Measurements from ENCODE around the gene DYNLRB1. TPM values are rescaled to one million over a fixed set of nuclear protein-coding genes. Genes with fewer than 3 reads are reported as not detected.
A peak's percentile ranks its signal among the peaks of the same experiment; 100 is the strongest.
"Not testable (repeated sequence)": the region's sequence is repeated elsewhere in the genome, so short reads cannot be mapped to it uniquely, and the experiment has no call there.

Gene DYNLRB1
- total RNA-seq, 1 experiment from 2014 or later = 177 TPM

- Histone ChIP-seq H3K9me2 (replicated peaks; ENCODE audit: low read length) (no peaks in the 10 kb centered on the region), H3K4me1 (ENCODE audit: insufficient read depth, low read length) (peaks cover 16% of the 10 kb centered on the region), H3K9me3 (ENCODE audit: low read length) (no peaks in the 10 kb centered on the region), H4K20me1 (ENCODE audit: low read length) (0 out of 2 replicates have a peak, but pooled peaks cover 6% of the 10 kb centered on the region), H3K36me3 (ENCODE audit: low read depth, low read length) (peaks cover 5% of the 10 kb centered on the region; the same call in 1 of the 2 replicates), H3F3A (ENCODE audit: low read length, unreplicated experiment) (no peaks in the 10 kb centered on the region), H3K4me3 (ENCODE audit: low read length) (peak overlapping the region; percentile 84), H3K27ac (ENCODE audit: low read length) (peak overlapping the region; percentile 73), H2AFZ (ENCODE audit: low read length) (peak overlapping the region; percentile 83), H3K27me3 (ENCODE audit: low read length) (no peaks in the 10 kb centered on the region), H3K79me2 (ENCODE audit: low read length) (peaks cover 41% of the 10 kb centered on the region), H3K4me2 (ENCODE audit: low read length) (peak overlapping the region; percentile 94), H3K9ac (ENCODE audit: low read length) (peak overlapping the region; percentile 91)
- ChIA-PET POLR2A (ENCODE audit: unreplicated experiment) (interaction anchor here (0.5 to 2.5 kb wide), 6 partner anchors 10 to 188 kb away, joined by 3 to 26 read pairs (median 5); partner anchors contain the start of genes ITCH and TP53INP2), CTCF (interaction anchor here (0.5 to 2.4 kb wide), 3 partner anchors 101 to 203 kb away, joined by 3 to 12 read pairs (median 4); no protein-coding TSS in a partner anchor)
- no peak for TF ChIP-seq CTCF (conservative IDR thresholded peaks at IDR 0.05; ENCODE audit: low read depth, low read length)
- no peak for TF ChIP-seq EZH2phosphoT487 (IDR thresholded peaks at IDR 0.05; ENCODE audit: borderline replicate concordance, low read length)
- TF ChIP-seq EZH2 (IDR thresholded peaks at IDR 0.05; ENCODE audit: low read length, unreplicated experiment) = no peak
- intact Hi-C loops (cut with micrococcal nuclease) = loop anchor here (1.0 to 2.0 kb wide), 2 partner anchors 11 to 213 kb away; partner anchors contain the start of gene AHCY
- ATAC-seq = peak; percentile 80
- peak; percentile 78 for DNase-seq
- BruUV-seq (replicated peaks) = TSS peak; percentile 84
Measured at GRCh38 chr20:34515484-34516246, 557 bp upstream of the DYNLRB1 start.

GRCh38 chr20:34517114-34517505 lies 888 bp downstream of the DYNLRB1 start:
- H2AFZ ChIP-seq (ENCODE audit: low read length) = peak overlapping the region; percentile 83; the same call in 1 of the 2 replicates
- ChIA-PET POLR2A (ENCODE audit: unreplicated experiment) (interaction anchor here (2.5 kb wide), 1 partner anchor 8 kb away, joined by 26 read pairs; no protein-coding TSS in a partner anchor), CTCF (no interaction called here)
- H3K36me3 ChIP-seq (ENCODE audit: low read depth, low read length) = peaks cover 3% of the 10 kb centered on the region; the same call in 1 of the 2 replicates
- no peaks in the 10 kb centered on the region for H3K9me3 ChIP-seq (ENCODE audit: low read length)
- H3K27ac ChIP-seq (ENCODE audit: low read length) = no peak overlapping the region; the same call in 1 of the 2 replicates
- peak overlapping the region; percentile 84 for H3K4me3 ChIP-seq (ENCODE audit: low read length)
- TF ChIP-seq EZH2 (IDR thresholded peaks at IDR 0.05; ENCODE audit: low read length, unreplicated experiment) = no peak
- TF ChIP-seq CTCF (conservative IDR thresholded peaks at IDR 0.05; ENCODE audit: low read depth, low read length) = no peak
- TF ChIP-seq EZH2phosphoT487 (IDR thresholded peaks at IDR 0.05; ENCODE audit: borderline replicate concordance, low read length) = no peak
- H3K27me3 ChIP-seq (ENCODE audit: low read length) = no peaks in the 10 kb centered on the region
- intact Hi-C loops (cut with micrococcal nuclease) = loop anchor here (2.0 kb wide), 1 partner anchor 214 kb away; the partner anchor contains the start of gene AHCY
- H3K9me2 ChIP-seq (replicated peaks; ENCODE audit: low read length) = no peaks in the 10 kb centered on the region
- DNase-seq (peak; percentile 4), ATAC-seq (no peak)
- H3K4me1 ChIP-seq (ENCODE audit: insufficient read depth, low read length) = peaks cover 16% of the 10 kb centered on the region
- peak overlapping the region; percentile 94 for H3K4me2 ChIP-seq (ENCODE audit: low read length)
- no peaks in the 10 kb centered on the region for H3F3A ChIP-seq (ENCODE audit: low read length, unreplicated experiment)
- peak overlapping the region; percentile 91 for H3K9ac ChIP-seq (ENCODE audit: low read length)
- BruUV-seq (replicated peaks) = no TSS peak
- H3K79me2 ChIP-seq (ENCODE audit: low read length) = peaks cover 55% of the 10 kb centered on the region
- H4K20me1 ChIP-seq (ENCODE audit: low read length) = 0 out of 2 replicates have a peak, but pooled peaks cover 6% of the 10 kb centered on the region

- CTCF ChIA-PET; H3K4me3 ChIP-seq (ENCODE audit: low read length); BruUV-seq (replicated peaks); ATAC-seq; H3F3A ChIP-seq (ENCODE audit: low read length, unreplicated experiment); H3K9me3 ChIP-seq (ENCODE audit: low read length); H2AFZ ChIP-seq (ENCODE audit: low read length); H3K36me3 ChIP-seq (ENCODE audit: low read depth, low read length); H3K9ac ChIP-seq (ENCODE audit: low read length); DNase-seq; H3K27ac ChIP-seq (ENCODE audit: low read length); H3K9me2 ChIP-seq (replicated peaks; ENCODE audit: low read length); intact Hi-C loops (cut with micrococcal nuclease); H3K4me2 ChIP-seq (ENCODE audit: low read length); POLR2A ChIA-PET (ENCODE audit: unreplicated experiment); H3K27me3 ChIP-seq (ENCODE audit: low read length): not testable (repeated sequence)
- H3K4me1 ChIP-seq (ENCODE audit: insufficient read depth, low read length) = peaks cover 24% of the 10 kb centered on the region
- H4K20me1 ChIP-seq (ENCODE audit: low read length) = peaks cover 12% of the 10 kb centered on the region
- peaks cover 63% of the 10 kb centered on the region for H3K79me2 ChIP-seq (ENCODE audit: low read length)
Measured at GRCh38 chr20:34518863-34519262, 2.6 kb downstream of the DYNLRB1 start.

- POLR2A ChIA-PET (ENCODE audit: unreplicated experiment) = interaction anchor here (0.6 kb wide), 1 partner anchor 12 kb away, joined by 3 read pairs; no protein-coding TSS in a partner anchor
- H3K4me2 ChIP-seq (ENCODE audit: low read length); BruUV-seq (replicated peaks); H2AFZ ChIP-seq (ENCODE audit: low read length); H3K9me3 ChIP-seq (ENCODE audit: low read length); H3K36me3 ChIP-seq (ENCODE audit: low read depth, low read length); H3K9me2 ChIP-seq (replicated peaks; ENCODE audit: low read length); ATAC-seq; CTCF ChIA-PET; DNase-seq; H3K9ac ChIP-seq (ENCODE audit: low read length); H3K27ac ChIP-seq (ENCODE audit: low read length); H3K27me3 ChIP-seq (ENCODE audit: low read length); H3K4me3 ChIP-seq (ENCODE audit: low read length); H3F3A ChIP-seq (ENCODE audit: low read length, unreplicated experiment): not testable (repeated sequence)
- peaks cover 73% of the 10 kb centered on the region for H3K79me2 ChIP-seq (ENCODE audit: low read length)
- peaks cover 26% of the 10 kb centered on the region for H3K4me1 ChIP-seq (ENCODE audit: insufficient read depth, low read length)
- intact Hi-C loops (cut with micrococcal nuclease) = loop anchor here (5.0 kb wide), 1 partner anchor 263 kb away; no protein-coding TSS in a partner anchor
- H4K20me1 ChIP-seq (ENCODE audit: low read length) = peaks cover 13% of the 10 kb centered on the region
Measured at GRCh38 chr20:34519841-34520240, 3.6 kb downstream of the DYNLRB1 start.
